Epithelial cell of prostate (primary cell): Measurements from ENCODE around the gene PANK2.
"Not testable (repeated sequence)": the region's sequence is repeated elsewhere in the genome, so short reads cannot be mapped to it uniquely, and the experiment has no call there.

Experiments used
- DNase-seq: peaks from one replicate; pipeline ENCODE4 v3.0.0-alpha.2; 2011; ENCODE audit warnings: low read depth, low spot score
- H3K27ac ChIP-seq: fragments of 450-650 bp; 2 replicates; pipeline ENCODE4 v1.5.1; 2017; ENCODE audit warnings: mild to moderate bottlenecking

PANK2 gene

DNA sequence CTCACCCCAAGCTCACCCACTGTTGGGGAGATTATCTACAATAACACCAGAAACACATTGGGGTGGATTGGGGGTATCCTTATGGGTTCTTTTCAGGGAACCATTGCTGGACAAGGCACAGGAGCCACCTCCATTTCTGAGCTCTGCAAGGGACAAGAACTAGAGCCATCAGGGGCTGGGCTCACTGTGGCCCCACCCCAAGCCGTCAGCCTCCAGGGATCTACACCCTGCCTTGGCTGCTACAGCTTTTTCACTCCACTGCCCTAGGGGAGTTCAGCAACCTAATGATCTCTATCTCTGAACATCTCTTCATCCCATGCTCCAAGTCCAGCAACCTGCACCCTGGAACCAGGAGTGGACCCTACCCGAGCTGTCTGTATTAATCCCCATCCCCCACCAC is 21.4 kb upstream of the PANK2 start:
- DNase-seq: no peak

DNA sequence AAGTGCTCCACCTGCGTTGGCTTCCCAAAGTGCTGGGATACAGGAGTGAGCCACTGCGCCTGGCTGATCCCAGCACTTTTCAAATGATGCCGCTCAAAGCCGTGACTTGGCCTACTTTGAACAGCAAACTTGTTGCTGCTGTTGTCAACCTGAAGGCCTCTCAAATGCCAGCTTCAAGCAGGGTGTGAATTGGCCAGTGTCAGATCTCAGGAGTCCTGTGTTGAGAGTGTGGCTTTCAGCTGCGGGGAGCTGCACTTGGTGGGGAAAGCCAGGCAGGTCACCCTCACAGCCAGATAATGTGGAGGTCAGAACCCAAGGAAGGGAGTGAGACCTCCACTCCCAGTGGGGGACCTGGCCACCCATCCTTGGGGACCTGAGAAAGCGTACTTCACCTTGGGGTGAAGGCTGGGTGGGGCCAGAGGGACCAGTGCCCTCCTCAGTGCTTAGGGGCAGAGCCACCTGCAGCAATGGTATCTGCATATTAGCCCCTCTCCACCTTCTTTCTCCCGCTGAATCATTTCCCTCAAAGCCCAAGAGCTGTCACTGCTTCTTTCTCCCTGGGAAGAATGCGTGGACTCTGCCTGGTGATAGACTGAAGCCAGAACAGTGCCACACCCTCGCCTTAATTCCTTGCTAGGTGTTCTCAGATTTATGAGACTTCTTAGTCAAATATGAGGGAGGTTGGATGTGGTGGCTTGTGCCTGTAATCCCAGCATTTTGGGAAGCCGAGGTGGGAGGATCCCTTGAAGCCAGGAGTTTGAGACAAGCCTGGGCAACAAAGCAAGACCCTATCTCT is 19.1 kb upstream of the PANK2 start:
- H3K27ac ChIP-seq: no peak overlapping the region
- no peak for DNase-seq

More for the DNA sequence above, 21.4 kb upstream of the PANK2 start:
- H3K27ac ChIP-seq: no peak overlapping the region

DNA sequence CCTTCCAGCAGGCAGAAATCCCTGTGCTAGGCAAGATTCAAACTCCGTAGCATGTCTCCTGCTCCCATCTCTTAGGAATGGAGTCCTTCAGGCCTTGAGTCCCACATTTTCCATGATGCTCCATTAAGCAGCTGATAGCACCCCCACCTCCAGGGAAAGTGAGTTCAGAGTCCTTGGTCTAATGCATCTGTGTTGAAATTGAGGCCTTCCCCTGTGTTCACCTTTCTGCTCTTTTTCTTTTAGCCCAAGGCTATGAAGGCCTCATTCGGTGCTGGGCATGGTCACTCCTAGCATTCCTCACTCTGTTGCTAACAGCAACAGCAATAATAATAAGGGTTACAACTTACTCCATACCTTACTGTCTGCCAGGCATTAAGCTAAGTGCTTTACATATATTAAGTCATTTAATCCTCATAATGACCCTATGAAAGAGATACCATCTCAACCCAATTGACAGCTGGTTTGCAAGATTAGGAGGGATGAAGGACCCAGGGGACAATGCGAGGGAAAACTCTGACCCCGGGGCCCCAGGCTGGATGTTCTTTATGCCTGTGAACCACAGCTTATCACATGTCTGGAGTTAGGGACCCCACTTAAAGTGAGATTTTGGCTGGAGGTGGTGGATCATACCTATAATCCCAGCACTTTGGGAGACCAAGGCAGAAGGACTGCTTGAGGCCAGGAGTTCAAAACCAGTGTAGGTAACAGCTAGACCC is 17.5 kb upstream of the PANK2 start:
- H3K27ac ChIP-seq: no peak overlapping the region
- DNase-seq: no peak

DNA sequence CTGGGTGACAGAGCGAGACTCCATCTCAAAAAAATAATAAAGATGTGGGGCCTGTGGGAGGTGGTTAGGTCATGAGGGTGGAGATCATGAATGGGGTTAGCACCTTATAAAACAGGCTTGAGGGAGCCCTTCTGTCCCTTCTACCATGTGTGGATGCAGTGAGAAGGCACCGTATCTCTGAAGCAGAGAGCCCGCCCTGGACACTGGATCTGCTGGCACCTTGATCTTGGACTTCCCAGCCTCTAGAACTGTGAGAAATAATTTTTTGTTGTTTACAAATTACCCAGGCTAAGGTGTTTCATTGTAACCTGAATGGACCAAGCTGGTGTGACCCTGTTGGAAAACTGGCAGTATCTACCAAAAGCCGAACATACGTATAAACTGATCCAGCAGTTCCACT is 15.7 kb upstream of the PANK2 start:
- DNase-seq: no peak
- H3K27ac ChIP-seq: no peak overlapping the region

DNA sequence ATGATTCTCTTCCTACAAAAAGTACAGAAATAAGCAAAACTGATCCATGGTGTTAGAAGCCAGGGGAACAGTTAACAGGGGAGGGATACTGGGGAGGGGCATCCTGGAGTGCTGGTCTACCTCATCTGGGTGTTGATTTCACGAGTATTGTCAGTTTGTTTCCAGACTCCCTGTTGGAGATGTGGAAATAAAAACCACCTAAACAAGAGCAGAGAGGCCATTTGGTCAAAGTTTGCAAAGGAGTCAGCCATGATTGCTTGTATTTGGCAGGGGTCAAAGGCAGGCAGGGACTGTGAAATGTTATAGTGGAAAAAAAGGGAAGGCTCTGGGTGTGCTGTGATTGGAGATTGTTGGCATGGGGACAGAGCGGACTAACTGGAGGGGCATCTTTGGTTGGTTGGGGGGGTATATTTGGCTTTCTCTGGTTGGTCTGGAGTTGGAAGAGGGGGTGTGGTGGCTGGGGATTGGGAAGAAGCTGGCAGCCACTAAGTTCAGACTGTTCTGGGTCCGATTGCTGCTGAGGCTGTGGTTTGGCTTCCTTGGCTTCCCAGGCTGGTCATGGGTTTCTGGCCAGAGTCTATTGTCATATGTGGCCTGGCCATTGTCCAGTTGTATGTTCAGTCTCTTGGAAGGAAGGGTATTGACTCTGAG is 14.9 kb upstream of the PANK2 start:
- no peak for DNase-seq
- H3K27ac ChIP-seq: no peak overlapping the region

DNA sequence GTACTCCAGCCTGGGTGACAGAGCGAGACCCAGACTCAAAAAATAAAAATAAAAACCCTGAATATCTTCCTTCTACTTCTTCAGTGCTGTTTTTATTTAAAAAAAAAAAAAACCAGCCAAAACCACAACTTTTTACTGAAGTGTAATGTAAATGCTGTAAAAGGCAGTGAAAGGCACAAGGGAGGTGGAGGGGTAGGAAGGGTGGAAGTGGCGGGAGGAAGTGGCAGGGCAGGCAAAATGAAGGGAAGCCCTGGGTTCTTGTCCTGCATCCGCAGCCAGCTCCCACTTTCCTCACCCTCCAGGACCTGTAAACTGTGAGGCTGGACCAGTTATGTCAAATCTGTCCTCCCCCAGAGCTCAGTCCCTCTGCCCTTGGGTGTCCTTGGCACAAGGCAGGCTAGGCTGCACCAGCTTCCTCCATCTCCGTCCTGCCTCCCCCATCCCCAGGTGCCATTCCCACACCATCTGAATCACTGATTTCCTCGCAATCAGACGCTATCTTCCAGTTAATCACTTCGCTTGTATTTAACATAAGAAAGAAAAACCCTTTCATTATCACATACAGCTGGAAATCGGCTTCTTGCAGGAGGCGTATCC is 13.7 kb upstream of the PANK2 start:
- no peak for DNase-seq
- H3K27ac ChIP-seq: no peak overlapping the region

DNA sequence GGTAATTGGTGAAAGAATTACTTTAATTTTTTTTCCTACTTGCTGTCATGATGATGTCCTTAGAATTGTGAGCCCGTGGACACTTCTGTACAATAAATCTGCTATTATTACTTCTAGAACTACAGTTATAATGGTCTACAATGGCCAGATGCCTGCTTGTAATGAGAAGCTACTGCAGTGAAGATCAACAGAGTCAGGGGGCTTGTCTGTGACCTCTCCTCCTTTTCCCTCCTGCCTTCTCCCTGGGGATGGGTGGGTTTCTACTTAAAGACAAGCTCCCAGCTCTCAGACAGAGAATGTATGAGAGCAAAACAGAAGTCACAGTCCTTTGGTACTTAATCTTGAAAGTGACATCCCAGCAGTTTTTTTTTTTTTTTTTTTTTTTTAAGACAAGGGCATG is 13.2 kb upstream of the PANK2 start:
- DNase-seq: no peak
- H3K27ac ChIP-seq: no peak overlapping the region

DNA sequence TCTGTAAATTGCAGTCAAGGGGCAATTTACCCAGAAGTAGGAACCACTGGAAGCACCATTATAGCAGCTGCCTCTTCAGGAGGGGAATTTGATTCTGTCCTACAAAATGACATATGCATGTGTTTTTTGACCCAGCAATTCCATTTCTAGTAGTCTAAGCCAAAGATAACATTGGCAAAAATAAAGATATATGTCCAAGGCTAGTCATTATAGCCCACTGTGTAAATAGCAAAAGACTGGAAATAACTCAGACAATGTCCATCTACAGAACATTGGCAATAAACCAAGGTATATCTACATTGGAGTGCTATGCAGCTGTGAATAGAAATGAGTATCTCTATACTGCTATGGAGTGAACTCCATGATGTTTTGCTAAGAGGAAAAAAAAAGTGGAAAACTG is 12.5 kb upstream of the PANK2 start:
- H3K27ac ChIP-seq: no peak overlapping the region
- no peak for DNase-seq

DNA sequence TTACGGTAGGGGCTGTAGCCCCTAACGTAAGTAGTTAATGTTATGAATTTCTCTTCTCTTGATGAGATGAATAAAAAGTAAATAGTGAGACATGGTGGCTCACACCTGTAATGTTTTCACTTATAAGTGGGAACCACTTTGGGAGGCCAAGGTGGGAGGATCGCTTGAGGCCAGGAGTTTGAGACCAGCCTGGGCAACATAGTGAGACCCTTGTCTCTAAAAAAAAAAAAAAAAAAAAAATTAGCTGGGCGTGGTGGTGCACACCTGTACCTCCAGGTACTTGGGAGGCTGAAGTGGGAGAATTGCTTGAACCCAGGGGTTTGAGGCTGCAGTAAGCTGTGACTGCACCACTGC is 10.3 kb upstream of the PANK2 start:
- not testable (repeated sequence) for H3K27ac ChIP-seq, DNase-seq

DNA sequence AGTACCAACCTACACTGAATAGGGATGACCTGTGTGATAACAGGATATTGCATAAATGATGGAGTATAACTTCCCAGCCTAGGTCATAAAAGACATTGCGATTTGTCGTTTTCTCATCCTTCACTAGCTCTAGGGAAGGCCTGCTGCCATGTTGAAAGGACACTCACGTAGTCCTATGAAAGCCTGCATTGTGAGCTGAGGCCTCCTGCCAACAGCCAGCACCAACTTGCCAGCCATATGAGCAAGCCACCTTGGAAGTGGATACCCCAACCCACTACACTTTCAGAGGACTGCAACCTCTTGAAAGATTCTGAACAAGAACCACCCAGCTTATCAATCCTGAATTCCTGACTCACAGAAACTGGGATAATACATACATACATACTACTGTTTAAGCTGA is 3.5 kb upstream of the PANK2 start:
- no peak overlapping the region for H3K27ac ChIP-seq
- DNase-seq: no peak

DNA sequence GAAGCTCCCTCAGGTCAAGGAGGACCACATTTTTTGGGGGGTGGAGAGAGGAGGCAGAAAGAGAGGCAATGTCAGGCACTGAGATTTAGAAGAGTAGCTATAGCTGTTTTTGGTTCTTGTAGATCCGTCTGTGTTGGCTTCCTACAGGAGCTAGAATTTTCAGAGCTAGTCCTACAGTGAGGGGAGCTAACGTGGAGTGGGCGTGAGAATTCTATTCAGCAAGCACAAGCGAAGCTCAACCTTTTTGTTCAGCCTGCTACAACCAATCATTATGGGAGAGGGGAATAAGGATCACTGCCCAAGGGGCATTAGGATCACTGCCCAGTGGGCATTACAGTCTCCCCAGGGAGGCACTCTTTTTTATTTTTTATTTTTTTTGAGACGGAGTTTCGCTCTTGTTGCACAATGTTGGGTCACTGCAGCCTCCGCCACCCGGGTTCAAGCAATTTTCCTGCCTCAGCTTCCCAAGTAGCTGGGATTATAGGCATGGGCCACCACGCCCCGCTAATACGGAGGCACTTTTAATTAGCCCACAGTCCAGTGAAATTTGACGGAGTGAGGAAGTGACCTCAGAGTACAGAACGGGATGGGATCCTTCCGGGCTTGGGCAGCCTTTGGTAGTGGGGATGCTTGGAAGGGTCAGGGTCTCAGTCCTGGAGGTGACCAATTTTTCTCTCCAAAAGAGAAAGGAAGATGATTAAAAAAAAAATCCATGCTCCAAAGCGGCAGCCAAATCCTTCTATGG is 1.1 kb upstream of the PANK2 start:
- H3K27ac ChIP-seq: peak overlapping the region; percentile 87
- no peak for DNase-seq

DNA sequence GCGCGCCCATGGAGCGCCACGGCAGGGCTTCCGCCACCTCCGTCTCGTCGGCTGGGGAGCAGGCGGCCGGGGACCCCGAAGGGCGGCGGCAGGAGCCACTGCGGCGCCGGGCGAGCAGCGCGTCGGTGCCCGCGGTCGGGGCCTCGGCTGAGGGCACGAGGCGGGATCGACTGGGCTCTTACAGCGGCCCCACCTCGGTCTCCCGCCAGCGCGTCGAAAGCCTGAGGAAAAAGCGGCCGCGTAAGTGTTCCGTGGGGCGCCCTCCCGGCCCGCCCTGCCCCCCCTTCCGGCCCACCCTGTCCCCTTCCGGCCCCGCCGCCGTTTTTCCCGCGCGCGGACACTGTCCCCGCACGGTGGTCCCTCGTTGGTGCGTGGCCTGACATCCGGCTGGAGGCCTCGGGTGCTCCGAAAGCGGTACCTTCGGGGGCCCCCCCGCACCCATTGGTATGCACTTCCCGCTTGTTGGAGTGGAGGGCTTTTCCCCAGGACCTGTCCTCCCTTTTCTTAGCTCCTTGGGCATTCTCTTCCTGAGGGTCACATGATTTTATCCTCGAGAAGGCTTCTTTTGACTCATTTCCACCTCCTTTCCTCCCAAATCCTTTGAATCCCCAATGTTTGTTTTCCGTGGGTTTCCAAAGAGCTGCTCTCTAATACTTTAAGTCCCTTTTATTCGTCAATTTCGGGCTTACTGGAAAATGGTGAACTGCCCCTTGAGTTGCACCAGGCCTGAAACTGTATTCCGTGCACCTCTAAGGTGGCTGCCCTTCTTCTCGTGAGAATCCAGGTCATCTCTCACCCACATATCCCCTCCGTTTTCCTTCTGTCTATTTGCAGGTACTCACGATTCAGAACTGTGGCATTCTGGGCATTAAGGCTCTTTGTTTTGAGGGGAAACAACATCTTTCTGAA is 556 bp downstream of the PANK2 start:
- DNase-seq: no peak
- peak overlapping the region; percentile 87 for H3K27ac ChIP-seq

DNA sequence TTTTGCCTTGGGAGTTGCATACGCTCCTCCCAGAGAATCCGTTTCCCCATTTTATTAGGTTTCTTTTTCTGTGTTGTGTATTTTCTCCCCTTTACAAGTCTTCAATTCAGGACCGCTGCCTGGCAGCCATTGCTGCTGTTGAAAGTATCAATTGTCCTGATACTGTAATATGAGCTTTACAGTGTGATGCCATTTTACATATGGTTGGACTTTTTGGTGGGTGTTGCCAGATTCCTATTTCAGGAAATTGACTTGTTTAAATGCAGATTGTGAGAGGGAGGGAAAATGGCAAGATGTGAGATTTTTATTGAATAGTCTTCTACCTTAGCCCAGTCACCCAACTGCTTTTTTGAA is 1.2 kb downstream of the PANK2 start:
- peak overlapping the region; percentile 87 for H3K27ac ChIP-seq
- no peak for DNase-seq

DNA sequence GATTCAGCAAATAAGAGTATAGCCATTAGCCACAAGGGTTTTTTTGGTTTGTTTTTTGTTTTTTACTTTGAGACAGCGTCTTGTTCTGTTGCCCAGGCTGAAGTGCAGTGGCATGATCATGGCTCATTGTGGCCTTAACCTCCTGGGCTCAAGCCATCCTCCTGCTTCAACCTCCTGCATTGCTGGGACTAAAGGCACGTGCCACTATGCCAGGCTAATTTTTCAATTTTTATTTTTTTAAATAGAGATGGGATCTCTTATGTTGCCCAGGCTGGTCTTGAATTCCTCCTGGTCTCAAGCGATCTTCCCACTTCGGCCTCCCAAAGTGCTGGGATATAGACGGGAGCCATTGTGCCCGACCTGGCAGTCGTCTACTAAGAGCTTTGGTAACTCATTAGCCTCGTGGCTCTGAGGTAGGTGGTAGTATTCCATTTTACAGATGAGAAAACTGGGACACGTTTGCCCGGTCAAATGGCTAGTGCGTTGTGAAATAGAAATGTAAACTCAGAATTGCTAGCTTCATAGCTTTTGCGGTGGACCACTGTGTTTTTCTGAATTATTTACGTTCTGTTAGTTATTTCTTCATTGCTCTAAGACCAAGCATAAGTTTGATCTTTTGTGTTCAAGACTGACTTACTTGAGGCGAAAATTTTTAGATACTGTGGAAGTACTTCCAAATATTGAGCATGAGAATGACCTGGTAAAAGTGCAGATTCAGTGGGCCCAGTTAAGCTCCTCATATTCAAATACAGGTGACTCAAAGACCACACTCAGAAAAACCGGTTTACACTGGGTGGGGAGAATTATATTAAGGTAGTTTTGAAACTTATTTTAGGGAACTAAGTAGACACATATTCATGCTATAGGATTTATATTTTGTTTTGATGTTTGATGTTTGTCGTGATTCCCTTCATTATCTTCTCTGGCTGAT is 2.1 kb downstream of the PANK2 start:
- DNase-seq: no peak
- peak overlapping the region; percentile 87 for H3K27ac ChIP-seq

DNA sequence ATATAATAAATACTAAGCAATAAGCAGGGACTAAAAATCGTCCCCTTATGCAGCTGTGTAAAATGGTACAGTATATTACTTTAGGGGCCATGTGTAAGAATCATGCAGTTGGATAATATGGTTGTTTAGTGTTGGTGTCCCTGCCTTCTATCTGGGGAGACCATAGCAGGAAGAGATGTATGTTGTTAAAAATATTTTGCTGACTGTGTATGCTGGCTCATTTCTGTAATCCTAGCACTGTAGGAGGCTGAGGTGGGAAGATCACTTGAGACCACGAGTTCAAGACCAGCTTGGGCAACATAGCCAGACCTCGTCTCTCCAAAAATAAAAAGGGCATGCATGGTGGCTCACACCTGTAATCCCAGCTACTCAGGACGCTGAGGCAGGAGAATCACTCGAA is 5.6 kb downstream of the PANK2 start:
- H3K27ac ChIP-seq: no peak overlapping the region
- DNase-seq: no peak

DNA sequence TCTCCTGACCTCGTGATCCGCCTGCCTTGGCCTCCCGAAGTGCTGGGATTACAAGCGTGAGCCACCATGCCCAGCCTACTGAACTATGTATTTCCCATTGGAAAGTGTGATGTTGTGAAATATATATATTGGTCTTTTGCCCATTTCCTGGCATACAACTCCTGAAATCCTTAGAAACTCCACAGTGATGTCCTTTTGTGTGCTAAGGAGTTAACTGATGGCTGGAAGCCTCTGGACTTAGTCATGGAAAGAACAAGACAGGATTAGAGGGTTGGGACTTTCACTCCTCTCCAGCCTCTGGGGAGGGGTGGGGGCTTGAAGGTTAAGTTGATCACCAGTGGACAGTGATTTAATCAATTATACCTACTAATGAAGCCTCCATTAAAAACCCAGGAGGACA is 7.1 kb downstream of the PANK2 start:
- no peak for DNase-seq
- H3K27ac ChIP-seq: peak overlapping the region; percentile 19

DNA sequence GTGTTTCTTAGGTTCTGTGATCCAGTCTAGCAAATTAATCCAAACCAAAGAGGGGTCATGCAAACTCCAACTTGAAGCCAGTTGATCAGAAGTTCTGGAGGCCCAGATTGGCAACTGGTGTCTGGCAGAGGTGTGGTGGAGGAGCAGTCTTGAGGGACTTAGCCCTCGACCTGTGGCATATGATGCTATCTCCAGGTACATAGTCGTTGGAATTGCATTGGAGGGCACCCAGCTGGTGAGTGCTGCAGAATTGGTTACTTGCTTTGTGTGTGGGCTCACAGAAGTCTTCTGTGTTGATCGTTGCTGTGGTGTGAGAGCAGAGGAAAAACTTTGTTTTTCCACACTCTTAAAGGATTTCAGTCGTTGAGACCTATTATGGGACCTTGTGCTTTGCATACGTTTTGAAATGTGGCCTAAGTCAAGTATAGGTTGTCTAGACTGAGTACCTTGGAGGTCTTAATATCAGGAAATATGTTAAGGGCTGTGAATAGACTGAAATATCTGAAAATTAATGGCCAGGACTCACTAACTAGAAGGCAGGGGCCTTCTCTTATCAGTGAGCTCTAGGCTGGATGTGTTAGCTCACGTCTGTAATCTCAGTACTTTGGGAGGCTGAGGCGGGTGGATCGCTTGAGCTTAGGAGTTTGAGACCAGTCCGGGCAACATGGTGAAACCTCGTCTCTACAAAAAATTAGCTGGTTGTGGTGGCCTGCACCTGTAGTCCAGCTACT is 7.8 kb downstream of the PANK2 start:
- H3K27ac ChIP-seq: peak overlapping the region; percentile 19
- DNase-seq: no peak

DNA sequence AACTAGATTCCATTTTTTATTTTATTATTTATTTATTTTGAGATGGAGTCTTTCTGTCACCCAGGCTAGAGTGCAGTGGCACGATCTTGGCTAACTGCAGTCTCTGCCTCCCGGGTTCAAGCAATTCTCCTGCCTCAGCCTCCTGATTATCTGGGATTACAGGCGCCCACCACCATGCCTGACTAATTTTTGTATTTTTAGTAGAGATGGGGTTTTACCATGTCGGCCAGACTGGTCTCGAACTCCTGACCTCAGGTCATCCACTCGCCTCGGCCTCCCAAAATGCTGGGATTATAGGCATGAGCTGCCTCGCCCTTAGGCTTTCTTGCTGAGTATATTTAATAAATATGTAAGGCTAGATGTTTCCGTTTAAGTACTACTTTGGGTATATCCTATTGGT is 9.0 kb downstream of the PANK2 start:
- not testable (repeated sequence) for DNase-seq
- H3K27ac ChIP-seq: peak overlapping the region; percentile 76
